ENCODE measurements around the gene ARL6IP4.

Gene ARL6IP4

DNA sequence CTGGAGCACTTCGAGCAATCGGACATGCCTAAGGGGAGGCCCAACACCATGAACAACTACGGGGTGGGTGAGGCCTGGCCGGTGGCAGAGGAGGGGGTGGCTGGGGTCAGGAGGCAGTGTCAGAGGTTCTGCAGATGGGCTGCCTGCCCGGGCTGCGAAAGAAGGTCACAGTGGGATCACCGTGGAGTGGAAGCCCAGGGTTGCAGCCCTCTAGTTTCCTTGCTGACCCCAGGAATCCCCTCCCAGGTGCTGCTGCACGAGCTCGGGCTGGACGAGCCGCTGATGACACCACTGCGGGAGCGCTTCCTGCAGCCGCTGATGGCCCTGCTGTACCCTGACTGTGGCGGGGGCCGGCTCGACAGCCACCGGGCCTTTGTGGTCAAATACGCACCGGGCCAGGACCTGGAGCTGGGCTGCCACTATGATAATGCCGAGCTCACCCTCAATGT, 1.9 kb upstream of the ARL6IP4 start:
- no peak for DNase-seq (ENCODE audit: low spot score)

DNA sequence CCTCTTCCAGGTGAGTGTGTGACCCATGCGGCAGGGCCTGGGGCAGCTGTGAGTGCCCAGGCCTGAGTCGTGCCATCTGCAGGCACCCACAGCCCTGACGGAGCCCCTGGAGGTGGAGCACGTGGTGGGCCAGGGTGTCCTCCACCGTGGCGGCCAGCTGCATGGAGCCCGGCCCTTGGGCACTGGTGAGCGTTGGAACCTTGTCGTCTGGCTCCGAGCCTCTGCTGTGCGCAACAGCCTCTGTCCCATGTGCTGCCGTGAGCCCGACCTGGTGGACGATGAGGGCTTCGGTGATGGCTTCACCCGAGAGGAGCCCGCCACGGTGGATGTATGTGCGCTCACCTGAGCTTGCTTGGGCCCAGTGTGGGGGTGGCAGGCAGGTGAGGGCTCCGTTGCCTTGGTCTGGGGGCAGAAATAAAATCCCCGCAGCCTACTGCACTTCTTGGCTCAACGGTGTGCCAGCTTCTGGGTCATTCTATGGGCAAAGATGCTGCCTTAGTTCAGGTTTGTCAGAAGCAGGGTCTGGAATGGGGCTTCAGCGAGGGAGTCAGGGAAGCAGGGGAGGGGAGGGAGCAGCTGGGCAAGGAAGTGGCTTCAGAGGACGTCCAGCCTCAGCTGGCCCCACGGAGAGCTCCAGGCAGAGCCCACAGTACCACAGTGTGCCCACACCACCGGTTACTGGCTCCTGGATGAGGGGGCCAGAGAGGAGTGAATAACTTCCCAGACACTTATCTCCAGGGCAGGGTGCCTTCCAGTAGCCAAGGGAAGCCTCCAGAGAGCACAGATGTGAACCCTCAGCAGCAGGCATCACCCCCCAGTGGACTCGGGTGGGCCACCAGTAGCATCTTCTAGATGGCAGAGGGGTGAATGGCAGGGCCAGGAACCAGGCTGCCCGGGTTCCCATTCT, 1.2 kb upstream of the ARL6IP4 start:
- no peak for DNase-seq (ENCODE audit: low spot score)

DNA sequence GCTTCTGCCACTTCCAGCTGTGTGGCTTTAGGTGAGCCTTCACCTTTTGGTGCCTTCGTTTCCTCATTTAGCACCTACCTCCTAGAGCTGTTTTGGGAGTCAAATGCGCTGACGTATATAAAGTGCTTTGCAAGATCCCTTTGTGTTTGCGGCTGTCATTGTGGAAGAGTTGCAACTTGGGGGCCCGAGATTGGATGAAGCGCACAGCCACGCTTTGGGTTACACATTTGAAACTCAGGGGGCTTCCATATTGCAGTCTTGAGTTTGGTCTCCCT, 636 bp upstream of the ARL6IP4 start:
- no peak for DNase-seq (ENCODE audit: low spot score)

DNA sequence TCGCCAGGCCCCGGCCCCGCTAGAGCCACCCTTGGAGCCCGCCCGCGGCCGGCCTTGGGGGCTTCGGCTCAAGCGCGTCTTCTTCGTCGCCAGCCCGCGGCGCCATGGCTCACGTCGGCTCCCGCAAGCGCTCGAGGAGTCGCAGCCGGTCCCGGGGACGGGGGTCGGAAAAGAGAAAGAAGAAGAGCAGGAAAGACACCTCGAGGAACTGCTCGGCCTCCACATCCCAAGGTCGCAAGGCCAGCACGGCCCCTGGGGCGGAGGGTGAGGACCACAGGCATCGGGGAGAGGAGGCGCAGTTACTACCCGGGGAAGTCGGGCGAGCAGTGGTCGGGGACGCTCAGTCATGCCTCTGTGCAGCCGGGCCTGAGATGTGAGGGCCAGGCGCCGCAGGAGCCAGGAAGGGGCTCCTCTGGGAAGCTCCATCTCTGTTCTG, 573 bp downstream of the ARL6IP4 start:
- no peak for DNase-seq (ENCODE audit: low spot score)

DNA sequence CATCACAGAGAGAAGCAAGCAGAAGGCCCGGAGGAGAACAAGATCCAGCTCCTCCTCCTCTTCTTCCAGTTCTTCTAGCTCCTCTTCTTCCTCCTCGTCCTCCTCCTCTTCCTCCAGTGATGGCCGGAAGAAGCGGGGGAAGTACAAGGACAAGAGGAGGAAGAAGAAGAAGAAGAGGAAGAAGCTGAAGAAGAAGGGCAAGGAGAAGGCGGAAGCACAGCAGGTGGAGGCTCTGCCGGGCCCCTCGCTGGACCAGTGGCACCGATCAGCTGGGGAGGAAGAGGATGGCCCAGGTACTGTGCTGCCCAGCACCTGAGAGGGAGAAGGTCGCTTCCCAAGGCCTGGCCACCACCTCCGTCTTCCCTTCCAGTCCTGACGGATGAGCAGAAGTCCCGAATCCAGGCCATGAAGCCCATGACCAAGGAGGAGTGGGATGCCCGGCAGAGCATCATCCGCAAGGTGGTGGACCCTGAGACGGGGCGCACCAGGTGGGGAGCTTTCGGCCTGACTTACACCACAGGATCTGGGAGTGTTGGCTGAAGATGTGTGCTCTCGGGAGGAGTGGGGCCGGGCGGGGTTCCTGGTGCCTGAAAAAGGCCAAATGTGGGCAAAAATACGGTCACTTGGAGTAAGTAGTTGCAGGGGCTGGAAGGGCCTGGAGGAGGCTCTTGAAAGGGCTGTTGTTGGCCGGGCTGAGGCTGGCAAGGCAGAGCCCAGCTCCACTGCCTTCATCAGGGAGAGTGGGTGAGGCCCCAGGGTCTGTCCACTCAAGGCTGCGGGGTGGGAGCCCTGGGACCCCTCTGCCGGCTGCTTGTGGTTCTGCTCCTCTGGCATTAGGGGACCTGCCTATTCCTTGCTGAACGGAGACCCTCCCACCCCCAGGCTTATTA, 1.4 kb downstream of the ARL6IP4 start:
- DNase-seq (ENCODE audit: low spot score), result no peak

DNA sequence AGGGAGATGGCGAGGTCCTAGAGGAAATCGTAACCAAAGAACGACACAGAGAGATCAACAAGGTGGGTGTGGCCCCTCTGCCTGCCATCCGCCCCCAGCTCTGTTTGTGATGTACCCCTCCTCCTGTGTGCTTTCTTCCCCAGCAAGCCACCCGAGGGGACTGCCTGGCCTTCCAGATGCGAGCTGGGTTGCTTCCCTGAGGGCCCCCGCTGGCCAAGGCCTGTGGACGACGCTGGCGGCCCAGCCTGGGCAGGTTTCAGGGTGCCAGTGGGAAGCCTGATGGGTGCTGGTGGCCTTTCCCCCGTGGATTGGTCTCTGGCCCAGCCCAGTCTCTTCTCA, 2.0 kb downstream of the ARL6IP4 start:
- DNase-seq (ENCODE audit: low spot score), result no peak

DNA sequence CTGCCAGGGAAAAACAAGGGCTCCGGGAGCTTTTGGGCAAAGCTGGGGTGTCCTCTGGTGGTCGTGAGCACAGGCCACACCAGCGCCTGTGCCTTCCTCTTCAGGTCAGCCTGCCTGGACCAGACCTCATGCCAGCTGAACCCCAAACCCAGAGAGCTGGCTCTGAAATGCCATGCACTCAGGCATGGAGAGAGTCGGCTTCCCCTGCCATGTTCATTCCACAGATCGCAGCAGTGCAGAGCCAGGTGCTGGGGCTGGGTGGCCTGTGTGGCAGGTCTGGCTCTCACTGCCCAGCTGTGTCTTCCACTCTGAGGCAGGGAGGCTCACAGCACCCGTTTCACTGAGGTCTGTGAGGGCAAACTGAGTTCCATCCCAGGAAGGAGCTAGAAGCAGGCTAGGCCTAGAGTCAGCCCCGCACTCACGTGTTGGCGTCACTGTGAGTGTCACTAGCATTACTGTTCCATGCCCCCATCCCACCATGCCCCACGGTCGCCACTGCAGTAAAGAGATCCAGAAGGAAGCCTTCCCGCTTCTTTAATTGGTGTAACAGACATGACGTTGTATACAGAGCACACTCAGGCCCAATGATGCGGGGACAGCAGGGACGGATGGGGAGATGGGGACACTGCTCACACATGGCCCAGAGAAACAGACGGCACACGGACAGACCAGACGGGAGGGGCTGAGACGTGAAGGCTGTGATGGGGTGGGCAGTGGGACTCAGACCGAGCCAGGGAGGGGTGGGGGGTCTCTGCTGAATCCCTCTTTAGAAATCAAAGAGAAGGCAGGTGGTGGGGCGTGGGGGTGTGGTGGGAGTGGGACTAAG, 2.7 kb downstream of the ARL6IP4 start:
- DNase-seq (ENCODE audit: low spot score), result no peak

DNA sequence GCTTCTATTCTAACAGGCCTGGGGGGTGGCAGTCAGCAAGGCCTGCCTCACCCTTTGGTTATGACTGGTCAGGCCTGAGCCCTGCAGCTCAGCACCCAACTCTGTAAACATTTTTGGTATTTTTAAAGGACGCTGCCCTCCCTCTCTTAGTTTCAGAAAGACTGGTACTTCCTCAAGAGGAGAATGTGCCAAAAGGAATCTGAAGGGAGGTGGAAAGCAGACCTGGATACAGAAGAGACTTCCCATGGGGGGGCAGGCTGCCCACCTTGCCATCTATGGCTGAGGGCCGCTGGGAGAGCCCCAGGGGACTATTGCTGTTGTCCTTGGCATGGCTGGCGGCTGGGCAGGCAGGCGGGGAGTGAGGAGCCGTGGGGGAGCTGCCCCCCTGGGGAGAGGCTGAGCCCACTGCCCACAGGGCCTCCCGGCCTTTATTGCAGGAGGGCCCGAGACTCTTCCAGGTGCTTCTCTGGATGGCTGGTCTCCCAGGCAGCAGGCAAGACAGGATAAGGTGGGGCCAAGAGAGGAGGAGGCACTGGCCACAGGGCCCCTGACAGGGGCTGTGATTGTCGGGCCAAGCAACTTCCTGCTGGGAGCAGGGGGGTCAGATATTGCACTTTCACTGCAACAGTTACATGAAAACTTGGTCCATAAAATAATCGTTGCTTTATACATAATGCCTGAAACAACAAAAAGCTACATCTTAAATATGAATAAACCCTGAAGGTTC, 3.5 kb downstream of the ARL6IP4 start:
- DNase-seq (ENCODE audit: low spot score), result no peak

DNA sequence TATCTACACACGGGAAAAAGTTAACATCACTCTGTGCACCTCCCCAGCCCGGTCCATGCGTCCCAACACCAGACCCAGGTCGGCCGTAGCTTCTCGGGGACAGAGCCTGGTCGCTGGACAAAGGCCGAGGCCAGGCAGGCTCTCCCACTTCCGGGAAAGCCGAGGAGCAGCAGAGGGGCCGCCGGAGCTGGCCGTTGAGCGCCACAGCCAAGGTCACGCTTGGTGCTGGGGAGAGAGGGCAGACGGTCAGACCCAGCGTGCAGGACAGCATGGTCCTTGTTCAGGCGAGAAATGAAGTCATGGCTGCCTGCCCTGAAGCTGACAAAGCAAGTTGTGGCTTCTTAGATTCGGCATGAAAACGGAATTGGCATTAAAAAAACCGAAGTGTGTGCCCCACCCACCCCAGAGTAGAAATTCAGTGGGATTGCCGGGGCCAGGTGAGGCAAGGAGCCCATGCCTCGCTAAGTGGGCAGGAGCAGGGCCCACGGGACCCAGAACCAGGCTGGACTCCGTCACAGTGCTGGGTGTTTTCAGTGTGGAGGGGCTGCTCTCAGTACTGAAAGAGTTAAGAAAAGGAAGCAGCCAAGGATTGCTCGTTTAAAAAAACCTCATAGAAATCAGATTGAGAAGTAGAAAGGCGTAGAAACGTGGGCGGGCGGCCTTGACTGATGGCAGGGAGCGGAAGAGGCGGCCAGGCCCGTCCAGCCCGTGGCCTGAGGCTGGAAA, 4.3 kb downstream of the ARL6IP4 start:
- DNase-seq (ENCODE audit: low spot score), result no peak

DNA sequence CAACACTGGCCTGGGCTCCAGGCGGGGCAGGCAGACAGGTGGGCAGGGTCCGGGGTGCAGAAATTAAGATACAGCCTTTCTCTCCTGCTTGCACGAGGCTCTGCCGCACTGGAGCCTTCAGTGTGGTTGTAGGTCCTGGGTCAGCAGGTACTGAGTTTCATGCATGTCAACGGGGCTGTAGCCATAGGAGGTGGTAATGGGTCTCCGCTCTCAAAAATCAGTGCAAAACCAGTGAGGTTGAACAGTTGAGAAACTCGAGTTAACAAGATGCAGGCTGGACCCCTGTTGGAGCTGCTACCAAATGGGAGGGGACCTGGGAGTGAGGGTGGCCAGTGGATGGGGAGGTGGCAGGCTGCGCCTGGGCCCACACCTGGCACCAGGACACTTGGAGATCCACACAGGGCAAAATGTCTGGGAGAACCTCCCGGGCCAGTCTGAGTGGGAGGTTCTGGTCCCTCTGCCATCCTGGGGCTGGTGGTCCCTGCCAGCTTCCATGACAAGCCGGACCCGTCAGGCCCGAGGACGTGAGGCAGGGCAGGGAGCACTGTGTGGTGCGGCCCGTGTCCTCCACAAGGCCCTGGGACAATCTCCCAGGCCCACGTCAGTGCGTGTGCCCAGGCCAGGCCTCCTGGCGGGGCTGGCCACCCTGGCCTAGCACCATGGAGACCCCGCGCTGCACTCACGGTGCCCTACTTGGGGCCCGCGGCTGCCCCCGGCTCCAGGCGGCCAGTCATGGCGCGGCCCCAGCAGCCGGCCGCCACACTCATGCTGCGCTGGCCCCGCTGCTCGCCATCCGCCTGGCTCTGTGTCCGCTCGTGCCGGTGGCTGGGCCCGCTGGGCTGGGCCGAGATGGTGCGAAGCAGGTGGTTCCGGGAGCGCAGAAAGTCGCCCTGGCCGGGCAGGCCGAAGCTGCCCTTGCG, 5.1 kb downstream of the ARL6IP4 start:
- no peak for DNase-seq (ENCODE audit: low spot score)

DNA sequence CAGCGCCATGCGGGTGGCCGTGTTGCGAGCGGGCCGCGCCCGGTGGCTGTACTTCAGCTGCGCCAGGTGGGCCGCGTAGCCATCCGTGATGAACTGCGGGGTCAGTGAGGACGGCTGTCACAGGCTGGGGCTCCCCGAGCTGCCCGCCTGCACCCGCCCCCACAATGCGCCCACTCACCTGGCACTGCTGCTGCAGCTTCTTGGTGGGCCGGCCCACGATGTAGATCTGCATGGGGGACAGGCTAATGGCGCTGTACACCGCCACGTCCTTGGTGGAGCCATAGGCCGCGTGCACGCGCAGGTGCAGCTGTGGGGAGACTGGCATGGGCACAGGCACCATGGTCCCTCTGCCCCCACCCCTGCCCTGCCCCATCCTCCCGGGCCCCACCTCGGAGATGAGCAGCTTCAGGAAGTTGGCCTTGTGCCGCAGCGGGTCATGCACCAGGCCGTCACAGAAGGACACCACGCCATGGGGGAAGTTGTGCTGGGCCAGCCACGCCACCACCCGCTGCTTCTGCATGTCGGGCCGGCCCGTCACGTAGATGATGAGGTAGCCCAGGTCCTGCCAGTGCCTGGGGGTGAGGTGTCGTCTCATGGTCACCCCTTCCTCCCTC, 5.9 kb downstream of the ARL6IP4 start:
- DNase-seq (ENCODE audit: low spot score), result no peak

DNA sequence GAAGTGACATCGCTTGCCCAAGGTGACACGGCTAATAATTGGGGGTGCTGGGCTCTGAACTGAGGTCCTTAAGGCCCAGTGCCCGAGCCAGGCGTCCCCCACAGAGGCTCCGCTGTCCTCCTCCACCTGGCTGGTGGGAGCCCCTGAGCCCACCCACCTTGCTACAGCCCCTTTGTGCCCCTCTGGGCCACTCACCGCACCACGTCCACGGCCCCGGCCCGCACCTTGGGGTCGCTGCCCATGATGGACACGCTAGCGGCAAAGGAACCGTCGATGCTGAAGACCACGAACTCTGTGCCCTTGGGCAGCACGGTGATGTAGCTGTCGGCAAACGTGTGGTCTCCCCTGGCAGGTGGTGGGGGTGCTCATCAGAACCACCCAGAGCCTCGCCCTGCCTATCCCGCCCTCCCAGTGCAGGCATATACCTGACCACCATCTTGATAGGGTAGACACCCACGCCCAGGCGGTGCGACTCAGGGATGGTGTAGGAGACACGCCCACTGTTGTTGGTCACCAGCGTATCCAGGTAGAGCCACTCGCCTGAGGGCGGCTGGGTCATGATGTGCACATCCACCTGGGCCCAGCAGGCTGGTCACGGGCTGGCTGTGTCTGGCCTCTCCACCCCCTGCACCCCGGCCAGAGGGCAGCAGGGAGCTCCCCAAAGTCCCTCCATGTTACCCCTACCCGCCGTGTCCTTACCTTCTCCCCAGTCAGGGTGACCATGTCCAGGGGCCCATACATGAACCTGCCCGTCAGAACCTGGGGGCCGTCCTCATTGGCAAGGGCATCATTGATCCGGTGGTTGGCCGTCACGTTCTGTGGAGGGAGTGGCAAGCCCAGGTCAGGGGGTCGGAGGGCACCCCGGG, 6.8 kb downstream of the ARL6IP4 start:
- DNase-seq (ENCODE audit: low spot score), result no peak

DNA sequence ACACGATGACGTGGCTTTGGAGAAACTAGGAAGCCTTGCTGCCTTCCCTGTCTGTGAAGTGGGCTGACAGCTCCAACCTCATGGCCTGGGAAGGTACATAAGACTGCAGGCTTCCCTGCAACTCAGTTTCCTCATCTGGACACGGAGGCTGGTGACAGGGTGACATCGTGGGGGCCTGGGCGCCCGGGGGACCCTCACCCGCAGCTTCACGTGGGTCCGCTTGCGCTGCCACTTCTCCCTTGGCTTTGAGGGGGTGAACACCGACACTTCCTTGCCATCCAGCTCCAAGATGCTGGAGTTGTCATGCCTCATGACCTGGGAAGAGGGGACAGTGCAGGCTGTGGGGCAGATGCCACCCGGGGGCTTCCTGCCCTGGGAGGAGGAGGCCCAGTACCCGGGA, 7.6 kb downstream of the ARL6IP4 start:
- DNase-seq (ENCODE audit: low spot score), result no peak

DNA sequence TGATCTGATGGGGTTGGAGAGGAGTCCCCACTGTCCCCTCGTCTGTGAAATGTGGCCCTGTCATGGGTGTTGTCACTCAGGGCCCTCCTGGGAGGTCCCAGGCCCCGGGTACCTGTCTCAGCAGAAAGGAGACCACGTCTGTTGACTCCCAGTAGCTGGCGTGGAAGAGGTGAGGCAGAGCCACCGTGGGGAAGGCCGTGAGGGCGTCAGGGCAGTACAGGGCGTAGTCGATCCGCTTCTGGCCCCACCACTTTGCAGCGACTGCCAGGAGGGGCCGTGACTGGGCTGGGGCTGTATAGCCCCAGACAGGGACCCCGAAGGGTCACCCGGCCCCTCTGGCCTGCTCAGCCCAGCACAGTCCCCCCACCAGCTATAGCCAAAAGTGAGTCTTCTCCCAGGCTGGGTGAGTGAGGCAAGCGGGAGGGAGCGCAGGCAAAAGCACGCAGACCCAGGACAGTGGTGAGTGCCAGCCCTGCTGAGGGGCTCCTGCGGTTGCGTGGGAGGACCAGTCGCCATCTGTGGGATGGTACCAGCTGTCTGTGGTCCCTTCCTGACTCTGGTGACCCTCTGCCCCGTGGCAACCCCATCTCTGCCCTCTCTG, 8.2 kb downstream of the ARL6IP4 start:
- no peak for DNase-seq (ENCODE audit: low spot score)

DNA sequence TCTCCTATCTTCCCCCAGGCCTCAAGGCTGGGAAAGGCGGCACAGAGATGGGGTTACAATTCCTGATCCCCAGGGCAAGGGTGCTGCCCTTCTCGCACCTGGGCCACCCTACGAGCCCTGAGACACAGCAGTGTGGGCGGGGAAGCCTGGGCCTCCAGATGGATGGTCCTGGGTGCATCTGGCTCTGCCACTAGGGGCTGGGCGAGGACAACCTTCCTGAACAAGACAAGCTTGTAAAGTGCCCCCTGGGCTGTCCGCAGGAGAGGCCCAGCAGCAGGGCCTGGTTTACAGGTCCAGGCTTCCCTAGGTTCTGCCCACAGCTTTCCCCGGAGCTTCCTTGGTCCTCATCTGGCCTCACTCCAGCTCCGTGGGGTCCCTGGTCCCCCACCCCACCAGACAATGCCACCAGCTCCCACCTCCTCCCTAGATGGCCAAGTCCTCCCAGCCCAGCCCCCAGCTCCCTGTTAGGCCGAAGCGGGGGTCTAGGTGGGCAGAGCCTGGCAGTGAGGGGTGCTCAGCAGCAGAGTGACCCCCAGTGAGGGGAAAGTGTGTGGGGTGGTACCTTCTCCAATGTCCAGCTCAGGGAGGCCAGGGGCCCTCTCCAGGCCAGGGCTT, 8.9 kb downstream of the ARL6IP4 start:
- DNase-seq (ENCODE audit: low spot score), result no peak

DNA sequence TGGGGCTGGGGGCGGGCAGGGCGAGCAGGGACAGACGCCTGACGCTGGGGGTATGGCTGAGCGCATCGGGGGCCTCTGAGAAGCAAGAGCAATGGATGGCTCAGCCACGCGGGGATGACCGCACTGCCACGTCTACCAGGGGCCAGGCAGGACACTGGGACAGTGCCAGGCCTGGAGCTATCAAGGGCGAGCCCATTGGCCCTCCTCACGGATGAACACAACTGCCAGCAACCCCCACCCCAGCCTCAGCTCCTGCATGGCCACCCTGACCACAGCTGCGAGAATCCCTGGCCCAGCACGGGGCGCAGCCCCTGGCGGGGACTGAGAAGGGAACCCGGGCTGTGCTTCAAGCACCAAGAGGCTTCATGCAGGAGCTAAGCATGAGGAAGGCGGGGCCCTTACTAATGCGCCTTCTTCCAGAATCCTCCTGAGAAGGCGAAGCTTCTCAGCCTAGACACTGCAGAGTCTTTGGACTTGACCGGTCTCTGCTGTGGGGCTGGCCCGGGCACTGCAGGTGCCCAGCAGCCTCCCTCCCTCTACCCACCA, 9.5 kb downstream of the ARL6IP4 start:
- DNase-seq (ENCODE audit: low spot score), result no peak

DNA sequence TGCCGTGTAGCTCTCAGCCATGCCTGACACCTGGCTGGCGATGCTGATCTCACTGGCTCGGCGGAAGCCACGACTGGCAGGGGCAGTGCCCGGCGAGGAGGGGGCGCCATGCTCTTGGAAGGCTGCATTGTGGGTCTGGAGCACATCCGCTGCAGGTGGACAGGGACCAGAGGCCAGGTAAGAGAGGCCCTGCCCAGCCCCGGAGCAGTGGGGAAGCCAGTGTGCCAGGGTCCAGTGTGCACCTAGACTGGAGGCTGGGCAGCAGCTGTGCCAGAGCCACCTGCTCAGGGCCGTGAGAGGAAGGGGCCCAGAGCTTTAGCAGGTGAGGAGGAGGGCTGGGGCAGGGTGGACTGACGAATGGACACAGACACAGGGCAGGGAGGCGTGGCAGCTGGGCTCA, 10.1 kb downstream of the ARL6IP4 start:
- no peak for DNase-seq (ENCODE audit: low spot score)

Measured in D341Med (cell line).